H1 (cell line): ENCODE data around the gene ADRB2. TPM values are rescaled to one million over a fixed set of nuclear protein-coding genes. Genes with fewer than 3 reads are reported as not detected.

Experiments used
- CTCF ChIA-PET: fragments of 300-600 bp; sonication (Branson Sonifier 250); formaldehyde crosslinking; loops from one replicate; lab custom pipeline; 2021; ENCODE audit not compliant: partially characterized antibody; lab: Charles Lee
- POLR2A ChIA-PET: fragments of 300-600 bp; sonication (Branson Sonifier 250); formaldehyde crosslinking; loops from one replicate; lab custom pipeline; 2021; ENCODE audit warnings: inconsistent platforms; ENCODE audit not compliant: partially characterized antibody; lab: Charles Lee
- DNase-seq, 2 experiments: peaks; one replicate each; pipeline versions ENCODE4 v3.0.0 to v3.0.0-alpha.2; 2010 to 2022; ENCODE audit warnings: low spot score in 2 of 2, low read depth in 1 of 2, mixed read lengths in 1 of 2
- FAIRE-seq: peaks from 2 replicates; lab custom pipeline; 2011; peaks lifted over from hg19 to GRCh38; lab: Jason Lieb, UNC
- H2AFZ ChIP-seq: 2 replicates; pipeline ENCODE4 v1.8.1; 2012; ENCODE audit warnings: low read length, inconsistent platforms
- H2AK5ac ChIP-seq: 2 replicates; pipeline ENCODE4 v1.6.1; 2013; ENCODE audit warnings: low read depth, low read length
- H2BK120ac ChIP-seq: replicated peaks from 2 replicates; pipeline ENCODE3; 2013; ENCODE audit warnings: low read depth, low read length, inconsistent platforms
- H2BK12ac ChIP-seq: 2 replicates; pipeline ENCODE4 v1.6.1; 2013; ENCODE audit warnings: low read depth, low read length
- H2BK15ac ChIP-seq: 2 replicates; pipeline ENCODE4 v1.6.1; 2013; ENCODE audit warnings: low read length
- H2BK20ac ChIP-seq: 2 replicates; pipeline ENCODE4 v1.6.1; 2013; ENCODE audit warnings: low read length
- H2BK5ac ChIP-seq: 2 replicates; pipeline ENCODE4 v1.6.1; 2013; ENCODE audit warnings: low read depth, low read length
- H3K14ac ChIP-seq: 2 replicates; pipeline ENCODE4 v1.6.1; 2013; ENCODE audit warnings: inconsistent platforms; ENCODE audit not compliant: insufficient read length
- H3K18ac ChIP-seq: 2 replicates; pipeline ENCODE4 v1.6.1; 2013; ENCODE audit warnings: low read length; ENCODE audit errors: extremely low read depth
- H3K23ac ChIP-seq: 2 replicates; pipeline ENCODE4 v1.6.1; 2013; ENCODE audit warnings: inconsistent platforms; ENCODE audit not compliant: insufficient read length
- H3K23me2 ChIP-seq: 2 replicates; pipeline ENCODE4 v1.6.1; 2013; ENCODE audit warnings: low read depth, low read length
- H3K27ac ChIP-seq: 2 replicates; pipeline ENCODE4 v1.6.1; 2011; ENCODE audit warnings: low read depth, low read length, inconsistent platforms
- H3K27me3 ChIP-seq, 4 experiments: replicated peaks in 1 of 4; 1 replicate in 1 of 4; 2 replicates in 3 of 4; pipeline versions ENCODE4 v1.6.1 to v1.8.1; 2011 to 2013; ENCODE audit warnings: low read length in 3 of 4, mild to moderate bottlenecking in 3 of 4, inconsistent platforms in 2 of 4, mixed read lengths in 2 of 4, moderate library complexity in 1 of 4; ENCODE audit not compliant: control insufficient read depth in 3 of 4, insufficient read depth in 3 of 4; ENCODE audit errors: extremely low read depth in 1 of 4
- H3K36me3 ChIP-seq, 4 experiments: 2 replicates each; pipeline versions ENCODE4 v1.6.1 to v1.8.1; 2011 to 2013; ENCODE audit warnings: mild to moderate bottlenecking in 4 of 4, low read length in 3 of 4, moderate library complexity in 2 of 4, control low read depth in 1 of 4, inconsistent platforms in 1 of 4; ENCODE audit not compliant: insufficient read depth in 4 of 4, control insufficient read depth in 2 of 4
- H3K4ac ChIP-seq: replicated peaks from 2 replicates; pipeline ENCODE3; 2013; ENCODE audit warnings: low read length, low read depth, mixed read lengths, inconsistent platforms; ENCODE audit not compliant: insufficient read length
- H3K4me1 ChIP-seq, 4 experiments: replicated peaks in 1 of 4; 1 replicate in 1 of 4; 2 replicates in 3 of 4; pipeline versions ENCODE4 v1.6.1 to v1.8.1; 2011 to 2013; ENCODE audit warnings: low read length in 3 of 4, inconsistent platforms in 2 of 4, mixed read lengths in 1 of 4; ENCODE audit not compliant: insufficient read depth in 4 of 4, control insufficient read depth in 3 of 4
- H3K4me2 ChIP-seq, 2 experiments: 2 replicates each; pipeline versions ENCODE4 v1.6.1 to v1.8.1; 2011 to 2013; ENCODE audit warnings: low read depth in 2 of 2, low read length in 2 of 2, control low read depth in 1 of 2, inconsistent platforms in 1 of 2, mild to moderate bottlenecking in 1 of 2; ENCODE audit not compliant: insufficient read depth in 1 of 2
- H3K4me3 ChIP-seq, 4 experiments: fragments of 200-600, 300-600 bp in 1 of 4; sonication (generic), shearing (Covaris generic), sonication (Bioruptor Twin) in 1 of 4; 2 replicates each; pipeline versions ENCODE4 v1.5.1 to v1.8.1; 2011 to 2016; ENCODE audit warnings: low read length in 4 of 4, low read depth in 3 of 4, control low read depth in 2 of 4, inconsistent platforms in 2 of 4, mild to moderate bottlenecking in 2 of 4, mixed read lengths in 1 of 4, moderate library complexity in 1 of 4; ENCODE audit not compliant: insufficient read depth in 2 of 4; ENCODE audit errors: extremely low read depth in 1 of 4
- H3K56ac ChIP-seq: replicated peaks from 2 replicates; pipeline ENCODE3; 2013; ENCODE audit warnings: low read depth, mild to moderate bottlenecking, mixed read lengths, low read length, inconsistent platforms; ENCODE audit not compliant: insufficient read length
- H3K79me1 ChIP-seq: 2 replicates; pipeline ENCODE4 v1.6.1; 2013; ENCODE audit warnings: low read depth, low read length, control low read depth
- H3K79me2 ChIP-seq, 2 experiments: 2 replicates each; pipeline versions ENCODE4 v1.6.1 to v1.8.1; 2012 to 2013; ENCODE audit warnings: low read length in 2 of 2, mild to moderate bottlenecking in 2 of 2, inconsistent platforms in 1 of 2; ENCODE audit not compliant: insufficient read depth in 2 of 2, control insufficient read depth in 1 of 2
- H3K9ac ChIP-seq, 4 experiments: replicated peaks in 1 of 4; 1 replicate in 1 of 4; 2 replicates in 3 of 4; pipeline versions ENCODE4 v1.6.1 to v1.8.1; 2011 to 2013; ENCODE audit warnings: low read depth in 3 of 4, low read length in 3 of 4, control low read depth in 2 of 4, mild to moderate bottlenecking in 2 of 4, moderate library complexity in 2 of 4, inconsistent platforms in 1 of 4; ENCODE audit errors: extremely low read depth in 1 of 4
- H3K9me3 ChIP-seq, 2 experiments: 2 replicates each; pipeline versions ENCODE4 v1.6.1 to v1.8.1; 2012 to 2013; ENCODE audit warnings: mild to moderate bottlenecking in 2 of 2, moderate library complexity in 2 of 2, control low read depth in 1 of 2, inconsistent platforms in 1 of 2, low read depth in 1 of 2, low read length in 1 of 2, mixed read lengths in 1 of 2; ENCODE audit not compliant: insufficient read depth in 2 of 2
- H4K20me1 ChIP-seq, 2 experiments: replicated peaks in 1 of 2; 2 replicates each; pipeline versions ENCODE3 to v1.8.1; 2011 to 2013; ENCODE audit warnings: inconsistent platforms in 2 of 2, low read length in 2 of 2, mild to moderate bottlenecking in 1 of 2; ENCODE audit not compliant: insufficient read depth in 2 of 2, control insufficient read depth in 1 of 2
- H4K5ac ChIP-seq: 2 replicates; pipeline ENCODE4 v1.6.1; 2013; ENCODE audit warnings: low read length, low read depth, mixed read lengths, inconsistent platforms; ENCODE audit not compliant: insufficient read length
- H4K8ac ChIP-seq: 2 replicates; pipeline ENCODE4 v1.8.0; 2013; ENCODE audit warnings: mild to moderate bottlenecking, moderate library complexity, low read length, inconsistent platforms; ENCODE audit not compliant: insufficient read depth; ENCODE audit errors: extremely low read depth
- H4K91ac ChIP-seq: replicated peaks from 2 replicates; pipeline ENCODE3; 2013; ENCODE audit warnings: low read length, mixed read lengths, inconsistent platforms; ENCODE audit not compliant: insufficient read length
- ATF2 ChIP-seq: IDR thresholded peaks from 2 replicates; pipeline ENCODE4 v1.6.1; 2012; ENCODE audit warnings: low read length, inconsistent platforms
- BCL11A ChIP-seq, 2 experiments: IDR thresholded peaks; one replicate each; pipeline ENCODE4 v1.6.1; 2011; ENCODE audit warnings: low read depth in 2 of 2, low read length in 2 of 2, mild to moderate bottlenecking in 2 of 2
- CHD1 ChIP-seq: IDR thresholded peaks from 2 replicates; pipeline ENCODE4 v1.6.1; 2012; ENCODE audit warnings: low read depth, low read length, improper control_type of control experiment
- CTBP2 ChIP-seq: IDR thresholded peaks from 2 replicates; pipeline ENCODE4 v1.7.0; 2011; ENCODE audit warnings: borderline replicate concordance, mild to moderate bottlenecking, moderate library complexity, mixed read lengths, low read length; ENCODE audit not compliant: insufficient read depth, insufficient read length
- EZH2 ChIP-seq: fragments of 200-600 bp; sonication (generic); IDR thresholded peaks from 2 replicates; pipeline ENCODE4 v1.7.1; 2012; ENCODE audit warnings: low read depth, mild to moderate bottlenecking, moderate library complexity, low read length, inconsistent platforms; ENCODE audit not compliant: severe bottlenecking
- JUND ChIP-seq: IDR thresholded peaks from 2 replicates; pipeline ENCODE4 v1.6.1; 2011; ENCODE audit warnings: mild to moderate bottlenecking, improper control_type of control experiment, low read length
- NRF1 ChIP-seq: IDR thresholded peaks from 2 replicates; pipeline ENCODE4 v1.6.1; 2011; ENCODE audit warnings: mild to moderate bottlenecking, low read depth, low read length, improper control_type of control experiment
- POLR2A ChIP-seq, 2 experiments: IDR thresholded peaks; 1 replicate in 1 of 2; 2 replicates in 1 of 2; pipeline ENCODE4 v1.6.1; 2011; ENCODE audit warnings: low read depth in 2 of 2, low read length in 2 of 2, mild to moderate bottlenecking in 2 of 2; ENCODE audit errors: control extremely low read depth in 1 of 2
- POU5F1 ChIP-seq: IDR thresholded peaks from 2 replicates; pipeline ENCODE4 v1.6.1; 2011; ENCODE audit warnings: low read depth, mild to moderate bottlenecking, low read length, moderate library complexity
- RFX5 ChIP-seq: IDR thresholded peaks from 2 replicates; pipeline ENCODE4 v1.6.1; 2011; ENCODE audit warnings: low read depth, low read length, improper control_type of control experiment, borderline replicate concordance
- SIX5 ChIP-seq: IDR thresholded peaks from 2 replicates; pipeline ENCODE4 v1.6.1; 2011; ENCODE audit warnings: mild to moderate bottlenecking, low read depth, low read length
- YY1 ChIP-seq: IDR thresholded peaks from 2 replicates; pipeline ENCODE4 v1.6.1; 2011; ENCODE audit warnings: low read depth, mild to moderate bottlenecking, low read length
- WGBS, 2 experiments: shearing (Covaris generic) in 1 of 2; methylation state at CpG; one replicate each; pipeline versions ENCODE4 v1.1.6 to v1.1.7; 2013 to 2015; ENCODE audit warnings: low lambda C conversion rate in 2 of 2, mixed read lengths in 2 of 2, inconsistent platforms in 1 of 2, low coverage in 1 of 2, missing lambda C conversion rate in 1 of 2; ENCODE audit not compliant: insufficient replicate concordance in 2 of 2, insufficient coverage in 1 of 2, insufficient read length in 1 of 2; ENCODE audit errors: extremely low coverage in 1 of 2, missing lambda C conversion rate in 1 of 2; 5-methylcytosine and 5-hydroxymethylcytosine counted together
- polyA plus RNA-seq, 7 experiments: library from polyadenylated mRNA; depleted of rRNA in 3 of 7; stranded (reverse) in 5 of 7; unstranded in 2 of 7; fragments of >200 nt in 5 of 7; fragments of 200-250 nt in 2 of 7; gene quantifications; 1 replicate in 5 of 7; 2 replicates in 1 of 7; 4 replicates in 1 of 7; pipeline versions ENCODE4 v1.2.1 to v1.2.3, GENCODE V29; 2011 to 2013; ENCODE audit warnings: missing spikeins in 2 of 7, mixed read lengths in 2 of 7
- total RNA-seq: library from RNA; stranded (reverse); fragmentation: NEBNext Ultra II Directional; extraction: Animal tissue kit (Norgen Biotek cat#: 25700); gene quantifications from 2 replicates; pipeline ENCODE4 v1.2.1, GENCODE V29; 2021

ADRB2 gene
- total and polyA plus RNA-seq, 2 of the 8 experiments (the other 6 are each of a cell fraction or from before 2014, with no cell fraction given): 0.65 to 0.77 TPM

- DNase-seq: no peak
- H3K79me2 ChIP-seq: no peaks in the 10 kb centered on the region
- H2BK5ac ChIP-seq: no peak overlapping the region
- 77% methylated on average over 5 of the region's 5 CpGs; no CpG with 5 or more reads in 1 of the 2 experiments for WGBS, 2 experiments
- FAIRE-seq: no peak
- no peak overlapping the region for H3K4me2 ChIP-seq
- H3K9ac ChIP-seq: no peak overlapping the region
- H3K9me3 ChIP-seq: no peaks in the 10 kb centered on the region
- no peaks in the 10 kb centered on the region for H4K20me1 ChIP-seq
- no peak overlapping the region for H4K8ac ChIP-seq
- H4K91ac ChIP-seq: no peak overlapping the region
- no peaks in the 10 kb centered on the region for H3K79me1 ChIP-seq
- H3K18ac ChIP-seq: no peak overlapping the region
- no peak overlapping the region for H2BK120ac ChIP-seq
- H3K36me3 ChIP-seq: no peaks in the 10 kb centered on the region
- H3K56ac ChIP-seq: no peak overlapping the region
- POLR2A ChIA-PET: no interaction called here
- H4K5ac ChIP-seq: no peak overlapping the region
- no peak overlapping the region for H3K14ac ChIP-seq
- no peak overlapping the region for H3K27ac ChIP-seq
- H2BK12ac ChIP-seq: no peak overlapping the region
- no peak overlapping the region; the same call in 1 of the 2 replicates for H2AFZ ChIP-seq
- H2AK5ac ChIP-seq: no peak overlapping the region
- H3K23me2 ChIP-seq: no peaks in the 10 kb centered on the region
- CTCF ChIA-PET: interaction anchor here (0.6 to 0.9 kb wide), 2 partner anchors 97 to 1795 kb away, joined by 3 read pairs; no protein-coding TSS in a partner anchor
- no peak overlapping the region for H3K4ac ChIP-seq
- H3K27me3 ChIP-seq: no peaks in the 10 kb centered on the region
- no peak overlapping the region for H3K23ac ChIP-seq
- no peak overlapping the region for H2BK15ac ChIP-seq
- H3K4me1 ChIP-seq: no peaks in the 10 kb centered on the region; a peak in 1 of 7 replicates
- H2BK20ac ChIP-seq: no peak overlapping the region
- no peak overlapping the region for H3K4me3 ChIP-seq
- no peak for TF ChIP-seq YY1
- no peak for TF ChIP-seq POU5F1
- TF ChIP-seq CHD1: no peak
- no peak for TF ChIP-seq RFX5
- no peak for TF ChIP-seq BCL11A (IDR thresholded peaks at IDR 0.05; ENCODE audit: low read depth in 2 of 2, low read length in 2 of 2)
- TF ChIP-seq SIX5: no peak
- no peak for TF ChIP-seq NRF1
- no peak for TF ChIP-seq CTBP2
- no peak for TF ChIP-seq JUND
- no peak for TF ChIP-seq ATF2
- TF ChIP-seq POLR2A (IDR thresholded peaks at IDR 0.05; ENCODE audit: control extremely low read depth in 1 of 2, low read depth in 2 of 2, low read length in 2 of 2): no peak
- no peak for TF ChIP-seq EZH2
Measured at GRCh38 chr5:148860599-148860998, 34.2 kb downstream of the ADRB2 start.
